HG03060 (cell line): ENCODE data around the gene COPG2.
"Not testable (repeated sequence)": the region's sequence is repeated elsewhere in the genome, so short reads cannot be mapped to it uniquely, and the experiment has no call there.

Source experiments
- ATAC-seq: cut with Tn5 transposase; IDR thresholded peaks from one replicate; pipeline ENCODE4 v1.9.1; 2021; ENCODE audit warnings: low read depth, moderate number of reproducible peaks; ENCODE audit not compliant: unreplicated experiment

COPG2 gene, protein sequence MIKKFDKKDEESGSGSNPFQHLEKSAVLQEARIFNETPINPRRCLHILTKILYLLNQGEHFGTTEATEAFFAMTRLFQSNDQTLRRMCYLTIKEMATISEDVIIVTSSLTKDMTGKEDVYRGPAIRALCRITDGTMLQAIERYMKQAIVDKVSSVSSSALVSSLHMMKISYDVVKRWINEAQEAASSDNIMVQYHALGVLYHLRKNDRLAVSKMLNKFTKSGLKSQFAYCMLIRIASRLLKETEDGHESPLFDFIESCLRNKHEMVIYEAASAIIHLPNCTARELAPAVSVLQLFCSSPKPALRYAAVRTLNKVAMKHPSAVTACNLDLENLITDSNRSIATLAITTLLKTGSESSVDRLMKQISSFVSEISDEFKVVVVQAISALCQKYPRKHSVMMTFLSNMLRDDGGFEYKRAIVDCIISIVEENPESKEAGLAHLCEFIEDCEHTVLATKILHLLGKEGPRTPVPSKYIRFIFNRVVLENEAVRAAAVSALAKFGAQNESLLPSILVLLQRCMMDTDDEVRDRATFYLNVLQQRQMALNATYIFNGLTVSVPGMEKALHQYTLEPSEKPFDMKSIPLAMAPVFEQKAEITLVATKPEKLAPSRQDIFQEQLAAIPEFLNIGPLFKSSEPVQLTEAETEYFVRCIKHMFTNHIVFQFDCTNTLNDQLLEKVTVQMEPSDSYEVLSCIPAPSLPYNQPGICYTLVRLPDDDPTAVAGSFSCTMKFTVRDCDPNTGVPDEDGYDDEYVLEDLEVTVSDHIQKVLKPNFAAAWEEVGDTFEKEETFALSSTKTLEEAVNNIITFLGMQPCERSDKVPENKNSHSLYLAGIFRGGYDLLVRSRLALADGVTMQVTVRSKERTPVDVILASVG

DNA sequence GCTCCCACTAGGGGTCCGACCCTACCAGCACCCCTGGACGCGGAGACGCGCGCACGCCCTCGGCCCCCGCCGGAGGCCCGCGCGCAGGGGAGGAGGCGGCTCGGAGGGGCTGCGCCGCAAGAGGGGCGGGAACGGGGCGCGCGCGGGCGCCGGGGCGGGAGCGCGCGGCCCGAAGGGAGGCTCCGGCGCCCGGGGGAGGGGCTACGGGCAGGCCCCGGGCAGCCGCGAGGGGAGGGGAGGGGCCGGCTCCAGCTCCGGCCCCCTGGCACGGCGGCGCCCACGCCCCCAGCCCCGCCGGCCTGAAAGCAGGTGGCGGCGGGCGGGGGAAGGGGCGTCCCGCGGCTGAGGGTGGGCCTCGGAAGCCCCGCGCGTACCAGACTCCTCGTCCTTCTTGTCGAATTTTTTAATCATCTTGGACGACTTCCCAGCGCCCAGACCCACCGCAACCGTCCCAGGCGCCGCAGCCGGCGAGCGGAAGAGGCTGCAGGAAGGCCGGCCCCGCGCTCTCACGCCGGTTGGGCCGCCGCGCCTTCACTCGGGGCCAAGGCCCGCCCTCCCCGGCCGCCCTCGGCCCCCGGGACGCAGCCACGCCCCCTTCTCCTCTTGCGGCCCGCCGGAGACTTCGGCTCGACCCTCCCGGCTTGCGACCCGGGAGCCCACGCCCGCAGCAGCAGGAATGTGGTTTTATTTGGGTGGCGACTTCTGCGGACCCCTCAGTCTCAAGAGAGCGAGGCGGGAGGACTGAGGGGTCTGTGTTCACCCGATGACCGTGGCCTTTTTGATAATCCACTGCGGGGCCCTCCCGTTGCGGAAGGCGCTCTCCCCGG lies at the start of gene COPG2:
Gene COPG2 (minus strand): TSS at position 491 of the 827 bp plus-strand sequence. CDS start 80 bp downstream, at position 411.
- ATAC-seq: peak; percentile 75

DNA sequence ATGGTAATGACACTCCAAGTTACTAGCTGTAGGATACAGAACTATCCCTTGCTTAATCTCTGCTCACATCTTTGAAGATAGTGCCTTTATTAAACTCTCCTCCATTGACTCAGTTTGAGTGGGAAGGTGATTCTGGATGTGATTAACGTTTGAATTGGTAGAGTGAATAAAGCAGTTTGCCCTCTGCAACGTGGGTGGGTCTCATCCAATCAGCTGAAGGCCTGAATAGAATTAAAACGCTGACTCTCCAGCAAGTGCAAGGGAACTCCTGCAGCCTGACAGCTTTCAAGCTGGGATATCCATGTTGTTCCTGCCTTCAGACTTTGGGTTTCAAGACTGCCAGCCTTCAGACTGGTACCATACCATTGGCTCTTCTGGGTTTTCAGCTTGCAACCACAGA lies 43.9 kb upstream of the COPG2 start:
- no peak for ATAC-seq

DNA sequence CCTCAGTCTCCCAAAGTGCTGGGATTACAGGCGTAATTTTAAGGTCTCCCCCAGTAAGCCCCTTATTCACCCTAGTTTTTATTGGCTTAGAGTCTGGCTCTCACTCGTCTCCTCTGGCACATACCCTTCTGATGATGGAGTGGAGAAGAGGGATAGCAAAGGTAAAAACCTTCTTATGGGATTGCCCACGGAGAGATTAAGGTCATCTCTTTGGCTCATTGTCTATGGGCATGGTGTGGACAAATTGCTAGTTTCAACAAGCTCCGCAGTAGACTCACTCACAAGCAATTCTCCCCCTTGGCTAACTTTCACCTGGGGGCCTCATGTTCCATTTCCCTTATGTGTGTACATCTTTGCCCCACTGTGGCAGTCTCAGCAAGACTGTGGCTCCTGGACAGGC lies 40.2 kb upstream of the COPG2 start:
- ATAC-seq: no peak

DNA sequence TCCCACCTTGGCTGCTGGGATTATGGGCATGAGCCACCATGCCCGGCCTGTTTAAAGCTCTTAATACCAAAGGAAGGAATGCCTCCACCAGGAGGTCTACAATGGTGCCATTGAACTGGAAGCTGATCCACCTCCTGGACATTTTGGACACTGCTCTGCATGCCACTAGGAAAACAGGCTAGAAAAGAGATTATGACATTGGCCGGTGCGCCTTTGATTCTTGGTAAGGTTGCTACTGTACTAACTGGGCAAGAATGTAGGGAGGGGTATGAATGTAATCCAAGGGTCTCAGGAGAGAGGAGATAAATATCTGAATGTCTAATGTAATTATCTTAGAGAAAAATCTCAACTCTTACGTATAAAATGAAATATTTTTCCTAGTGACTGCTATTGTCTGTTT lies 39.5 kb upstream of the COPG2 start:
- ATAC-seq: no peak

DNA sequence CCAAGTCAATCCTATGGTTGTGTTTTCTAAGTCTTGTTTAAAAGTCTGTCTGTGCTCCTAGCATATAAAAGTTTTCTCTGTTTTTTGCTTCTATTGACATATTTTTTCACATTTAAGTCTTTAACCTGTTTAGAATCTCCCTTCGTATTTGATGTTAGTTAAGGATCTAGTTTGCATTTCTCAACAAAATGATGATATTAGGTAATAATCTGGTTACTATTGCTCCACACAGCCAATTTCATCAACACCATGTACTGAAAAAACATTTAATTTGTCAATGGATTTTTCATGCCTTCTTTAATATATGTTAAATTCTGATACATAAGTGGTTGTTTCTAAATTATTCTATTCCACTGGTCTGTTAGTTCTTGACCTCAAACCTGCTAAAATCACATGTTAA lies 35.3 kb upstream of the COPG2 start:
- ATAC-seq: no peak

DNA sequence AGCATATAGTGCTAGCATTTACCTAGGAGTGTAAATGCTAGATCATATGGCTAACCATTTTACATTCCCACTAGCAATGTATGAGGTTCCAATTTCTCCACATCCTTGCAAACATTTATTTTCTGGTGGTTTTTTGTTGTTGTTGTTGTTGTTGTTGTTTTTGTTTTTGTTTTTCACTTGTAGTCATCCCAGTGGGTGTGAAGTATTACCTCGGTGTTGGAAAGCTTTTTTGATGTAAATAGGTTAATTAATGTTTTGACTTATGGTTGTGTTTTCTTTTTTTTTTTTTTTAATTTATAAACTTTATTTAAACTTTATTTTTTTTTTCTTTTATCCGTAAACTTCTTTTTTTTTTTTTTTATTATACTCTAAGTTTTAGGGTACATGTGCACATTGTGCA lies 33.1 kb upstream of the COPG2 start:
- no peak for ATAC-seq

DNA sequence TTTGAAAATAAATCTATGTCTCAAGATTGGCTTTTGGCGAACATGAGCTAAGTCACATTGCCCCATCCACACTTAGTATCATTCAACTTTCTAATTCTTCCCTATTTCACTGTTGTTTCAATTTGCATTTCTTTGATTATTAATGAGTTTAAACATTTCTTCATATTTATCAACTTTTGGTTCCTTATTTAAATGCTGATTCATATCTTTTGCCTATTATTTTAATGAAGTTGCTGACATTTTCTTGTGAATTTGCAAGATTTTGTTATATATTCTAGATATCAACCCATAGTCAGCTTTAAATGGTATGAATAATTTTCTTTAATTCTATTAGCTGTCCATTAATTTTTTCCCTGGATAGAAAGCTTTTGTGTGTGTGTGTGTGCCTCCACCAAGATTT lies 32.2 kb upstream of the COPG2 start:
- no peak for ATAC-seq

DNA sequence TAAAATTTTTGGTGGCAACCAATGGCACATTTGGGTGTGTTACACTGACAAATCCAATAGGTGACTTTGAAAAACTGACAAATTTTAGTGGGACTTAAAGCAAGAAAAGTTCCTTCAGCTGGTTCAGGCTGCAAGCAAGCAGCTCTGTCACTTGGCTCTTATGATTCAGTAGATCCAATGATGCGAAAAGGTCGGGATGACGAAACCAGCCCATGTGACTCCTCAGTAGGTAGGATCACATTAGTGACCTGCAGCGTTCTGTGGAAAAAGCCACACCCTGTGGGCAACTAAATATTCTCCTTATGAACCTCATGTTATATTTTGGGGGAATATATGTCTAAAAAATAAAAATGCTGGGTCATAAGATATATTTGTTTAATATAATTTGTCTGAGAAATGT lies 31.1 kb upstream of the COPG2 start:
- no peak for ATAC-seq

DNA sequence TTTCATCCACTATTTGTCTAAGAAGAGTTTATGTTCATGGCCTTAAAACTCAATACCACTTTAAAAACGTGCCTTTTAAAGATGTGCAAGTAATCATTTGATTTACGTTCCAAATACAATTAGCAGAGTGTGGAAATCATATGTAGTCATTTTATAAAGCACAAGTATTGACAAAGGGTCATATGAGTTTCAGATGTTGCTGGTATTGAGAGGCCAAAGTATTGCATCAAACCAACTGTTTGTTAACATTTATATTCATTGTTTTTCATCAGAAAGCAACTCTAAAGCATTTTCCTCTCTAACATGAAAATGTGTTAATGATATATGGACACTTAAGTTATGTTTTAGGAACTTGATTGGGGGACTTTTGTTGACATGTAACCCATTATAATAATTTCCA lies 29.3 kb upstream of the COPG2 start:
- no peak for ATAC-seq

DNA sequence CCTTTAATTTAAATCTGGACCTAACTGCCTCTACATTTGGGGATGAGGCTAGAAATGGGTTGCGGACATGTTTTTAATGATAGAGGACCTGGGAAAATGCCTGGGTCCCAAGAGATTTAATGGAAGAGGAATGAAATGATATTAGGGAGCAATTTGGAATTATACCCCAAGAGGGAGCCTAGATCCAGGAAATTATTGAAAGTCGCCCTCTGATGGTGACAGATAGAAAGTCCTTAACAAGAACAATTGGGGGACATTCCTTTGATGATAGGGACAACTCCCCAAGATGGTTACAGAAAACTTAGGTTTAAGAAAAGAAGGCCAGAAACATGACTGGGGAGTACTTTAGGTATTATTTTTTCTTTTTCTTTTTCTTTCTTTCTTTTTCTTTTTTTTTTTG lies 27.3 kb upstream of the COPG2 start:
- ATAC-seq: no peak

DNA sequence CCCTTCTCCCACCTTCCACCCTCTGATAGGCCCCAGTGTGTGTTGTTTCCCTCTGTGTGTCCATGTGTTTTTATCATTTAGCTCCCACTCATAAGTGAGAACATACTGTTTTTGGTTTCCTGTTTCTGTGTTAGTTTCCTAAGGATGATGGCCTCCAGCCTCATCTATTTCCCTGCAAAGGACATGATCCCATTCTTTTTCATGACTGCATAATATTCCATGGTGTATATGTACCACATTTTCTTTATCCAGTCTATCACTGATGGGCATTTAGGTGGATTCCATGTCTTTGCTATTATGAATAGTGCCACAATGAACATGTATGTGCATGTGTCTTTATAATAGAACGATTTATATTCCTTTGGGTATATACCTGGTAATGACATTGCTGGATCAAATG lies 23.8 kb upstream of the COPG2 start:
- ATAC-seq: not testable (repeated sequence)

DNA sequence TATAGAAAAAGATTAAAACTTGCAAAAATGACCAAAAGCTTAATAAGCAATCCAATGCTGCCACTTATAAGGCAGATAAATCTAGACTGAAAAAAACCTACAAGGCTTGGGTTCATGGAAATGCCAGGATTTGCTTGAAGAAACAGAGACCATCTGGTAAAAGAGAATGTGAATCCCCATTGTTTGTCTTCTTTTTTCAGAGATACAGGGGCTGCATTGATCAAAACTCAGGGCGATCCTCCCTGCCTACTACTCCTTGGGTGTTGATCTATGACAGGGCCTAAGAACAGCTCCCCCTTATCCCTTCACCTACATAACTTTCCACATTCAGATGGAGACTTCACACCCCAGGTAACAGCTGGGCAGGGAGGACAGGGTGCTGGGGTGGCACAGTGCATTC lies 21.1 kb upstream of the COPG2 start:
- ATAC-seq: no peak

DNA sequence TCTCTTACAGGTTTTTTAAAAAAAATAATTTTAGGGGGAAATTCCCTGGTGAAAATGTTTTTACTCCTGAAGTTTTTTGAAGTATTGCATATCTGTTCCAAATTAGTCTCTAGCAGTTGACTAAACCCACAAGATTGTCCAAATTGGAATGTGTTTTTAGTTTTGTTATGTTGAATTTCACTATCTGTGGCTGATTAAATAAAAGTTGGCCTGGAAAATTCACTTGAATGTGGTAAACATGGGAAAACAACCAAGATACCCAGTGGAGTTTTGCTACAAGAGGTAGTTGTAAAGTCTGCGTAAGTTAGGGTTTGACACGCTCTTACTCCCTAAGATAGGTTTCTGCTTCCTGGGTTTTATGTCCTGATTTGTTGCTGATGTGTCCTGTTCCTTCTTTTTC lies 14.5 kb upstream of the COPG2 start:
- no peak for ATAC-seq

DNA sequence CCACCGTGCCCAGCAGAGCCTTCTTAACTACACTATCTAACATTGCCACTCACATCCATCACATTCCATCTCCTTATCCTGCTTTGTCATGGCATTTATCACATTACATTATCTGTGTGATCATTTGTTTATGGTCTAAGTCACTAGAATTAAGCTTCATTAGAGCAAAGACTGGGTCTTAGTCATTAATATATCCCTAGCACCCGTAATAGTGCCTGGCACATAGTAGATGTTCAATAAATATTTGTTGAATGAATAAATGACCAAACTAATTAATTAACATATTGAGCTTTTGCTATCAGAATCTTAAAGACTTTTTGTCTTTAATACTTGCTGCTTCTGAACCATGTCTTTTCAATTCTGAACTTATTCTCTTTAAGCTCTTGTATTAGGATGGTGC lies 5.9 kb upstream of the COPG2 start:
- ATAC-seq: no peak

DNA sequence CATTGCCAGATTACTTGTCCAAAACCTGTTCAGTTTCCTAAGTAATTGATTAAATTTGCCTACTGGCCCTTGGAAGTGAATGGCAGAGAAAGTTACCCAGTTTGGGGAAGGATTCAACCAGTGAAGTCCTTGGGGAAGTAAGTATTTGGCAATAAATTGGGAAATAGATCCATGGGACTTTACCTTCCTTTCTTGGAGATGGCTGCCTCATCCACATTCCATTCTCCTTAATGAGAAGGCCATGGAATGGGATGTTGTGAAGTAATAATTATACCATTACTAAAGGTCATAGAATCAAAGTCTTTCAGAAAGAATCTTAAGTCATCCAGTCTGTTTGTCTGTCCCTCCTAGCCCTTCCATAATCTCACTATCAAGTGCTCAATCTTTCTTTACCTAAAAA lies 4.5 kb upstream of the COPG2 start:
- no peak for ATAC-seq

DNA sequence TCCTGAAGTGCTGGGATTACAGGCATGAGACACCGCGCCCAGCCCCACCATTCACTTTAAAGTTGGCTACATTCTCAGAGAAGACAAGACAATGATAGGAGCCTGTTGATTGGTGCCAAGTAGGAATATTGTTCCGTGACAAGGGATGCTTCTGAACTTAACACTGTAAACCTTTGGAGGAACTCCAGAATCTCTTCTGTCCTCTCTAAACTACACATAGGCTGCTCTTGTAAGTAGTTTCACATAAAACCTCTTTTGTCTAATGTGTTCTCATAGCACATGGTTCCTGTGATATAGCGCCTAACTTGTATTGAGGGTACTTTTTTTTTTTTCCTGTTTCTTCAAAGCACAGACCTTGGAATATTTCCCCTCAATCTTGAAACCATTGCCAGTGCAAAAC lies 3.6 kb upstream of the COPG2 start:
- ATAC-seq: no peak

DNA sequence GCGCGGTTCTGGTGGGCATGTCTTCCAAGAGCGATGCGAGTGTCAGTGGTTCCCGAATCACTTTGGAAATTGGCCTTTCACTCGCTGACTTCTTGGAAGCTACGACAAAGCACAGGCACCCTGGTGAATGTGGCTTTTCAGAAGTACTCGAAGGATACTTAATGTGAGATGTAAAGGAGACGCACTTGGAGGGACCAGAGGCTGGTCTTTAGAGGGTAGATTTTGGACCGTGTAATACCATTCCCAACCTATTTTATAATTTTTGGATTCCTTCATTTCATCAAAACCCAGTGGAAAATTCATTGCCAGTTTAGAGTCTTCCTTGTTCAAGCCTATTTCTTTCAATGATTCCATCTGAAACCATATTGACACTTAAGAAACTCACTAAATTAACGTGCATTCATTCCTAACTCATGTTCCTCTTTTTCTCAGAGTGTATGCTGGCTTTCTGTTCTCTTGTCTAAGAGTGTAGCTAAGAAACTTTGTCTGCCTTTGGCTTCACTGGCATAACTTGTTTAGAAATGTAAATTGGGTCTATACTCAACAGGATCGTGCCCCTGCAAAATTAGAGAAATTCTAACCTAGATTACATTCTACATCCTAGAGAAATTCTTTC lies 645 bp upstream of the COPG2 start:
- no peak for ATAC-seq

DNA sequence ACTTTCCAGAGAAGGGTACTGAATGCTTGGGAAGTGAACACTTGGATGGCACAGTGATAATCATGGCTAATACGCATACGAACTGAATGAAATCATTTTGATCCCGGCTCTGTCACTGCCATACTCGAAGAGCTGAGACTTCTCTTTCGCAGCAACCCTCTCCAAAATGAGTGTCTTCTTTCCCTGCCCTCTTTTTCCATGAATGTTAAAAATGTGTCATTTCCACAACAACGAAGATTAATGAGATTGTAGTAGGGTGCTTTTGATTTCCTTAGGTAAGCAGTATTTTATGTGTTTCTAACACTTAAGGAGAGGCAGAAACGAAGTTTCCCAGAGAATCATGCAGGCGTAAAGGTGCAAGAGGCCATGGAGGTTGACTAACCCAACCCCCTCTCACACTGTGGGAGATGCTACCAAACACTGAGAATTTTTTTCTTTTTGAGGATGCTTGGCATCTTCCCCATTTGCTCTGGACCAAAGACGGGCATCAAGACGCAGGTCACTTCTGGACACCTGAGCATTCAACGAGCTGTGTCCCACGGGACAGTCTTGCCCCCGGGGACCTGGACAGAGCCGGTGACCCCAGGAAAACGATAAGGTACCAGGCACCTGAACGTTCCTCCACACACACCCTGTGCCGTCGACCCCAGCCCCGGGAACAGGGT lies 823 bp downstream of the COPG2 start:
- ATAC-seq: peak; percentile 4

DNA sequence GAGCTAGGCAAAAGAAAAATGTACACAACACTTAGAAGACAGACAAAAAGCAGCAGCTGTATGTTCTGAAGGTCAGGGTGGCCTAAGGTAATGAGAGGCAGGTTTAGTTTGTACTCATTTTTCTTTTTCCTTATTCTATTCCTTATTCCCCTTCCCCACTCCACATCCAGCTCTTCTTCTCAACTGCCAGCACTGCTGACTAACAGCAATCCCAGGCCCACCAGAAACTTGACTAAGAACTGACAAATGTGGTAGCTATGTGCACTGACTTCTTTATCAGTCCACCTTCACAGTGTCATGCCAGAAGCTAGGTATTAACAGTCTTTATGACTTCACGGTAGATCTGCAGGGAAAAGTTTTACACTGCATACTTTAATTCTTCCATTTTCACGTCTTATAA lies 6.1 kb downstream of the COPG2 start:
- no peak for ATAC-seq

DNA sequence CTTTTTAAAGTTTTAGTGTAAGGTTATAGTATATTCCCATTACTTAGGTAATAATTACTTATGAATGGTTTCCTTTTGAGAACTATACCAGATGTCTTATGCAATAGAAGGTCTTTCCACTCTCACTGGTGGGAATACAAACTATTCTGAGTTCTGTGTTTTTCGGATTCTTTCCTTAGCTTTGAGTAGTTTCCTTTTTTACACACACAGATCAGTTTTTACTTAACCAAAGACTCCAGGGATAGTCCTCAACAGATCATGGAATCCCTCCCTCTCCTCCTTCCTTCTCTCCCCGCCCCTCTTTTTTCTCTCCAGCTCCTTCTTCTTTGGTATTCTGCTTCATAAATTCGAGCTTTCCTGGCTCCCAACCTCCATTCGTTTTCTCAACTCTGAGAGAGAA lies 13.3 kb downstream of the COPG2 start:
- ATAC-seq: no peak
